Lower lobe of right lung (tissue), 2 donors: ENCODE measurements around the gene ITFG2. TPM values are rescaled to one million over a fixed set of nuclear protein-coding genes. Genes with fewer than 3 reads are reported as not detected.
"Not testable (repeated sequence)": the region's sequence is repeated elsewhere in the genome, so short reads cannot be mapped to it uniquely, and the experiment has no call there.

Experiments
- ATAC-seq, 2 donors: fragments of 200-7000 bp; cut with Tn5 transposase; one replicate each; pipeline ENCODE4 v1.9.1; 2020 to 2022; ENCODE audit warnings: mild to moderate bottlenecking in 2 of 2, moderate library complexity in 2 of 2
- DNase-seq: peaks from one replicate; pipeline ENCODE4 v3.0.0-alpha.2; 2020
- H3K27ac ChIP-seq: fragments of 200-600 bp; one replicate; pipeline ENCODE4 v1.8.0; 2022
- H3K27me3 ChIP-seq: fragments of 200-600 bp; one replicate; pipeline ENCODE4 v1.8.0; 2022; ENCODE audit warnings: low read depth
- H3K36me3 ChIP-seq: fragments of 200-600 bp; one replicate; pipeline ENCODE4 v1.8.0; 2022; ENCODE audit warnings: mild to moderate bottlenecking
- H3K4me1 ChIP-seq: fragments of 200-600 bp; one replicate; pipeline ENCODE4 v1.8.0; 2022
- H3K4me3 ChIP-seq: fragments of 200-600 bp; one replicate; pipeline ENCODE4 v1.8.0; 2022; ENCODE audit warnings: mild to moderate bottlenecking
- H3K9me3 ChIP-seq: fragments of 200-600 bp; one replicate; pipeline ENCODE4 v1.8.0; 2022
- CTCF ChIP-seq: fragments of 200-600 bp; IDR thresholded peaks from one replicate; pipeline ENCODE4 v1.8.0; 2022; ENCODE audit warnings: antibody characterized with exemption, mild to moderate bottlenecking
- intact Hi-C: fragments of 100-400 bp; cut with DNase I; formaldehyde crosslinking; loops from one replicate; pipeline ENCODE4 v1.11.0; 2022
- total RNA-seq: library from RNA; stranded (reverse); fragmentation: NEBNext Ultra II Directional; extraction: Animal tissue kit (Norgen Biotek cat#: 25700); gene quantifications from one replicate; pipeline ENCODE4 v1.2.1, GENCODE V29; 2021
- donor health status: DM: no; HTN: yes; CAD: no; lungs with severe emphysema.

ITFG2 gene
- total RNA-seq, 1 donor from 2014 or later: 43.8 TPM

GRCh38 chr12:2769866-2770533 is 42.5 kb upstream of the ITFG2 start:
- intact Hi-C loops: no loop called here
- Histone ChIP-seq H3K4me1 (no peaks in the 10 kb centered on the region), H3K36me3 (no peaks in the 10 kb centered on the region), H3K9me3 (no peaks in the 10 kb centered on the region), H3K27me3 (no peaks in the 10 kb centered on the region), H3K27ac (no peak overlapping the region), H3K4me3 (no peak overlapping the region)
- TF ChIP-seq CTCF: no peak
- DNase-seq (no peak), ATAC-seq (no peak)

GRCh38 chr12:2770544-2770943 is 41.9 kb upstream of the ITFG2 start:
- H3K36me3 ChIP-seq, H3K27me3 ChIP-seq, H3K9me3 ChIP-seq, H3K4me1 ChIP-seq, ATAC-seq, H3K27ac ChIP-seq, H3K4me3 ChIP-seq, DNase-seq, intact Hi-C loops: not testable (repeated sequence)

GRCh38 chr12:2772370-2772769 is 40.1 kb upstream of the ITFG2 start:
- intact Hi-C loops: no loop called here
- Histone ChIP-seq H3K9me3 (no peaks in the 10 kb centered on the region), H3K4me3 (no peak overlapping the region), H3K27ac (no peak overlapping the region), H3K4me1 (no peaks in the 10 kb centered on the region), H3K27me3 (no peaks in the 10 kb centered on the region), H3K36me3 (no peaks in the 10 kb centered on the region)
- ATAC-seq: no peak
- DNase-seq: no peak
- no peak for TF ChIP-seq CTCF

- H3K4me3 ChIP-seq: no peak overlapping the region
- H3K27ac ChIP-seq: no peak overlapping the region
- no peaks in the 10 kb centered on the region for H3K27me3 ChIP-seq
- ATAC-seq (no peak), DNase-seq (no peak)
- TF ChIP-seq CTCF: no peak
- H3K4me1 ChIP-seq: no peaks in the 10 kb centered on the region
- H3K9me3 ChIP-seq: no peaks in the 10 kb centered on the region
- intact Hi-C loops: no loop called here
- no peaks in the 10 kb centered on the region for H3K36me3 ChIP-seq
Measured at GRCh38 chr12:2773199-2773875, 39.1 kb upstream of the ITFG2 start.

GRCh38 chr12:2775431-2775830 is 37.0 kb upstream of the ITFG2 start:
- Histone ChIP-seq H3K27ac (no peak overlapping the region), H3K4me3 (no peak overlapping the region), H3K4me1 (no peaks in the 10 kb centered on the region), H3K27me3 (no peaks in the 10 kb centered on the region), H3K9me3 (no peaks in the 10 kb centered on the region), H3K36me3 (no peaks in the 10 kb centered on the region)
- intact Hi-C loops: no loop called here
- no peak for DNase-seq
- ATAC-seq: no peak
- TF ChIP-seq CTCF: no peak

GRCh38 chr12:2776129-2776806 is 36.2 kb upstream of the ITFG2 start:
- ATAC-seq: no peak
- no peaks in the 10 kb centered on the region for H3K27me3 ChIP-seq
- intact Hi-C loops: no loop called here
- H3K9me3 ChIP-seq: no peaks in the 10 kb centered on the region
- H3K4me3 ChIP-seq: no peak overlapping the region
- DNase-seq: no peak
- no peaks in the 10 kb centered on the region for H3K4me1 ChIP-seq
- TF ChIP-seq CTCF: no peak
- no peak overlapping the region for H3K27ac ChIP-seq
- no peaks in the 10 kb centered on the region for H3K36me3 ChIP-seq
